Endothelial cell (in vitro differentiated cells): ENCODE results near the gene FUBP3. TPM values are rescaled to one million over a fixed set of nuclear protein-coding genes. Genes with fewer than 3 reads are reported as not detected.

Source experiments
- DNase-seq: peaks from one replicate; pipeline ENCODE4 v3.0.0; 2021; ENCODE audit warnings: low spot score
- H3K27ac Mint-ChIP-seq: one replicate; pipeline ENCODE4 v1.8.0; 2021; ENCODE audit warnings: mixed read lengths, inconsistent platforms; ENCODE audit not compliant: unreplicated experiment
- H3K27me3 Mint-ChIP-seq: one replicate; pipeline ENCODE4 v1.8.0; 2021; ENCODE audit warnings: mild to moderate bottlenecking, moderate library complexity, mixed read lengths, inconsistent platforms; ENCODE audit not compliant: unreplicated experiment
- H3K36me3 Mint-ChIP-seq: one replicate; pipeline ENCODE4 v1.8.0; 2021; ENCODE audit warnings: mild to moderate bottlenecking, low read depth, mixed read lengths, inconsistent platforms; ENCODE audit not compliant: unreplicated experiment
- H3K4me1 Mint-ChIP-seq: one replicate; pipeline ENCODE4 v1.8.0; 2021; ENCODE audit warnings: mild to moderate bottlenecking, mixed read lengths, inconsistent platforms; ENCODE audit not compliant: unreplicated experiment
- H3K4me3 Mint-ChIP-seq: one replicate; pipeline ENCODE4 v1.8.0; 2021; ENCODE audit warnings: mild to moderate bottlenecking, mixed read lengths, inconsistent platforms; ENCODE audit not compliant: unreplicated experiment
- H3K9me3 Mint-ChIP-seq: one replicate; pipeline ENCODE4 v1.8.0; 2021; ENCODE audit warnings: mixed read lengths, inconsistent platforms; ENCODE audit not compliant: unreplicated experiment
- total RNA-seq: library from RNA; stranded (reverse); fragmentation: NEBNext Ultra II Directional; extraction: Animal tissue kit (Norgen Biotek cat#: 25700); gene quantifications from one replicate; pipeline ENCODE4 v1.2.1, GENCODE V29; 2021; ENCODE audit not compliant: unreplicated experiment
- TF ChIP-seq, protein P1 (sequence below): fragments of 200-600 bp; sonication (generic); IDR thresholded peaks from one replicate; pipeline ENCODE4 v1.5.0; 2021; ENCODE audit warnings: antibody characterized with exemption; ENCODE audit not compliant: unreplicated experiment

The FUBP3 gene
- total RNA-seq, 1 donor from 2014 or later = 61.9 TPM

DNA sequence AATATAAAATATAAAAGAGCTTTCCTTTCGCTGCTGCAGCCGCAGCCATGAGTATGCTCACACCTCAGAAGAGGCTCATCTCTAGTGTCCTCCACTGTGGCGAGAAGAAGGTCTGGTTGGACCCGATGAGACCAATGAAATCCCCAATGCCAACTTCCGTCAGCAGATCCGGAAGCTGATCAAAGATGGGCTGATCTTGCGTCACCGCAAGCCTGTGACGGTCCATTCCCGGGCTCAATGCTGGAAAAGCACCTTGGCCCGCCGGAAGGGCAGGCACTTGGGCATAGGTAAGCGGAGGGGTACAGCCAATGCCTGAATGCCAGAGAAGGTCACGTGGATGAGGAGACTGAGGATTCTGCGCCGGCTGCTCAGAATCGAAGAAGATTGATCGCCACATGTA lies 72.4 kb downstream of the FUBP3 start:
- DNase-seq = no peak
- H3K27me3 Mint-ChIP-seq = peaks cover 5% of the 10 kb centered on the region
- TF ChIP-seq, protein P1, sequence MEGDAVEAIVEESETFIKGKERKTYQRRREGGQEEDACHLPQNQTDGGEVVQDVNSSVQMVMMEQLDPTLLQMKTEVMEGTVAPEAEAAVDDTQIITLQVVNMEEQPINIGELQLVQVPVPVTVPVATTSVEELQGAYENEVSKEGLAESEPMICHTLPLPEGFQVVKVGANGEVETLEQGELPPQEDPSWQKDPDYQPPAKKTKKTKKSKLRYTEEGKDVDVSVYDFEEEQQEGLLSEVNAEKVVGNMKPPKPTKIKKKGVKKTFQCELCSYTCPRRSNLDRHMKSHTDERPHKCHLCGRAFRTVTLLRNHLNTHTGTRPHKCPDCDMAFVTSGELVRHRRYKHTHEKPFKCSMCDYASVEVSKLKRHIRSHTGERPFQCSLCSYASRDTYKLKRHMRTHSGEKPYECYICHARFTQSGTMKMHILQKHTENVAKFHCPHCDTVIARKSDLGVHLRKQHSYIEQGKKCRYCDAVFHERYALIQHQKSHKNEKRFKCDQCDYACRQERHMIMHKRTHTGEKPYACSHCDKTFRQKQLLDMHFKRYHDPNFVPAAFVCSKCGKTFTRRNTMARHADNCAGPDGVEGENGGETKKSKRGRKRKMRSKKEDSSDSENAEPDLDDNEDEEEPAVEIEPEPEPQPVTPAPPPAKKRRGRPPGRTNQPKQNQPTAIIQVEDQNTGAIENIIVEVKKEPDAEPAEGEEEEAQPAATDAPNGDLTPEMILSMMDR = no peak

DNA sequence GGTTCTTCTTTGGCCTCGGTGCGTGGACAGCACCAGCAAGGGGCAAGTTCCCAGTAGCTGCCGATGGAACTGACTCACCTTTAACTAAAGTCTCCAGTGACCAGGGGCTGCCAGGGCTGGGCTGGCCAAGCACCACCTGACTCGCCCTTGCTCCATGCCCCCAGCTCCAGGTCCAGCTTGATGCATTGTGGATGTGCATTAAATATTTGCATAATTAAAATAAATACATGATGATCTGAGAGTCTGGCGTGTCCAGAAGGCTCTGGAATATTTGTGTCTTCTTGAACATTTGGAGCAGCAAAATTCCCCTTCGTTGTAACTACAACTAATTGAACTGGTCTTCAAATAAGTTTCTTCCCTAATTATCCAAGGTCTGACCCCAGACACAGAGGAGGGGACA lies 75.5 kb downstream of the FUBP3 start:
- Mint-ChIP-seq H3K4me3 (no peak overlapping the region), H3K27me3 (peaks cover 19% of the 10 kb centered on the region), H3K36me3 (peaks cover 3% of the 10 kb centered on the region), H3K4me1 (peaks cover 5% of the 10 kb centered on the region), H3K9me3 (no peaks in the 10 kb centered on the region), H3K27ac (no peak overlapping the region)
- TF ChIP-seq, protein P1 = no peak
- DNase-seq = no peak

More for the DNA sequence above, 72.4 kb downstream of the FUBP3 start:
- Mint-ChIP-seq H3K27ac (no peak overlapping the region), H3K36me3 (peaks cover 3% of the 10 kb centered on the region), H3K9me3 (no peaks in the 10 kb centered on the region), H3K4me1 (no peaks in the 10 kb centered on the region), H3K4me3 (no peak overlapping the region)

DNA sequence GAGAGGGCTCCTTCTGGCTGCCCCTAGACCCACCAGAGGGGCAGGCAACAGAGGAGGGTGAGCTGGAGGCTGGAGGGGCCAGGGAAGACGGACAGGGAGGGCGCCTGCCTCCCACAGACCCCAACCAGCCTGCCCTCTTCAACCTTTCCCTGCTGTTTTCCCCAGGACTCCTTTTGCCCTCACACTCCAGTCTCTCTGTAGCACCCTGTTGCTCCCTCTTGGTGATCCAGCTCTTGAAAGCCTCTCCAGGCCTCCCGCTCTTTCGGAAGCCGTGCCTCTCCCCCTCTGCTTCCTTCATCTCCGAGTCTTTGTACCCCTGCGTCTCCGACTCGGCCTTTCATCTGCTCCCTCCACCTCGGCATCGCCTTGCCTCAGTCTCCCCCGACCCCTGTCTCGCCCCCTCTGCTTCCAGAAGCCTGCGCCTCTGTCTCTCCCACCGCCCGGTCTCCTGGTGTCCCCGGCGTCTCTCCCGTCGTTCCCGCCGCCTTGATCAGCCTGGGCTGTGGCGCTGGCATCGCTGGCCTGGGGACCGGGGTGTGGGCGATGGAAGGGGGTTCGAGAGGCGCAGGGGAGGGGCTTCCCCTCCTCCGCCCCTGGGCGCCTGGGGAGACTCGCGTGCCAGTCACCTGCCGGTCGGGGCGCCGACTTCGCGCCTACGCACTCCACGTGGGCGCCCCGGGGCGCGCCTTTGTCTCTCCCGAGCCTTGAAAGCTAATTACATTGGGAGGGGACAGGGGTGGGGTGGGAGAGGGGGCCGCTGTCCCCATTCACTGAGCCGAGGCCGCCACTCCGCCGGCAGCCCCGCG lies 79.7 kb downstream of the FUBP3 start:
- no peak overlapping the region for H3K27ac Mint-ChIP-seq
- H3K9me3 Mint-ChIP-seq = no peaks in the 10 kb centered on the region
- H3K27me3 Mint-ChIP-seq = peaks cover 27% of the 10 kb centered on the region
- peaks cover 5% of the 10 kb centered on the region for H3K4me1 Mint-ChIP-seq
- H3K4me3 Mint-ChIP-seq = no peak overlapping the region
- peaks cover 3% of the 10 kb centered on the region for H3K36me3 Mint-ChIP-seq
- TF ChIP-seq, protein P1 = no peak
- no peak for DNase-seq

DNA sequence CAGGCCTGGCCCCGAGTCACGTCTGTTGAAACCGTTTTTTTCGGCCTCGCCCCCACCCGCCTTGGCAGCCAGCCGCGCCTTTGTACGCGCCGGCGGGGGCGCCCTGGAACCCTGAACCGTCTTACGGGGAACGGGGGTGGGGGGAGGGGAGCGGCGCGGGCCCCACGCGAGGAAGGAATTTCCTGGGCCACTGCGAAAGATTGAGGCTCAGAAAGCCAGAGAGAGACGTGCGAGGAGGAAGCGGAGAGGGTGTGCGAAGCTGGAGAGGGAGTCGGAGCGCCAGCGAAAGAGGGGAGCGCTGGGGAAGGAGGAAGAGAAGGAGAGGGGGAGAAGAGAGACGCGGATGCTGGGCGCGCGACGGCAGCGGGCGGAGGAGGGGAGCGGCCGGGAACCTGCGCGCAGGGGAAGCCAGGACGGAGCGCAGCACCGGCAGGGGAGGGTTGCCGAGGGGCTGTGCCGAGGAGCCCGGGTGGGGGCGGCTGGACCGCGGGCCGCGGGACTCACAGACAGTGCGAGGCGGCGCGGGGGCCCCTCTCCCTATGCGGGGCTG lies 80.4 kb downstream of the FUBP3 start:
- DNase-seq = no peak
- Mint-ChIP-seq H3K27ac (no peak overlapping the region), H3K9me3 (no peaks in the 10 kb centered on the region), H3K4me1 (peaks cover 5% of the 10 kb centered on the region), H3K36me3 (peaks cover 3% of the 10 kb centered on the region), H3K27me3 (peaks cover 27% of the 10 kb centered on the region), H3K4me3 (no peak overlapping the region)
- TF ChIP-seq, protein P1 = no peak

DNA sequence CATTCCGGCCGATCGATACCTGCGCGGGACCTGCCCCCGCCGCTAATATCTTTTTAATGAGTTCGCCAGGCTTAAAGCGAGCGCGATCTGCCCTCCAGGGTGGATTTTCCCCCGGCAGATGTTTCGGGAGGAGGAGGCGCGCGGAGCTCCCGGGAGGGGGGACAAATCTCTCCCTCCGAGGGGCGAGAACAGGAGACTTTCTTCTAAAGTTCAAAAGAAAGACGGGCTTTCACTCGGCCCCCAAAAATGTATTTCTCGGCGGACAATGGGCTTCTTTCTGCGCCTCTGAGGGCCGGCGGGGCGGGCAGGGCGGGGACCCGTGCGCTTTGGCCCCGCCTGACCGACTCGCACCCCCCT lies 80.9 kb downstream of the FUBP3 start:
- no peak for DNase-seq
- Mint-ChIP-seq H3K36me3 (peaks cover 4% of the 10 kb centered on the region), H3K4me3 (no peak overlapping the region), H3K27me3 (peaks cover 28% of the 10 kb centered on the region), H3K4me1 (peaks cover 6% of the 10 kb centered on the region), H3K27ac (no peak overlapping the region), H3K9me3 (no peaks in the 10 kb centered on the region)
- TF ChIP-seq, protein P1 = no peak
